HG02884 (cell line): ENCODE measurements around the gene SMIM22.
A peak's percentile ranks its signal among the peaks of the same experiment; 100 is the strongest.

Experiments used
- ATAC-seq: cut with Tn5 transposase; IDR thresholded peaks from one replicate; pipeline ENCODE4 v1.9.1; 2021; ENCODE audit warnings: mild to moderate bottlenecking, moderate library complexity; ENCODE audit not compliant: unreplicated experiment

SMIM22 gene

GRCh38 chr16:4795828-4796572 is 831 bp downstream of the SMIM22 start:
- no peak for ATAC-seq

GRCh38 chr16:4796982-4797804 is 2.0 kb downstream of the SMIM22 start:
- no peak for ATAC-seq

GRCh38 chr16:4797805-4798252 is 2.7 kb downstream of the SMIM22 start:
- no peak for ATAC-seq

GRCh38 chr16:4798456-4798855 is 3.3 kb downstream of the SMIM22 start:
- no peak for ATAC-seq

GRCh38 chr16:4799171-4799855 is 4.1 kb downstream of the SMIM22 start:
- no peak for ATAC-seq

GRCh38 chr16:4800290-4801041 is 5.3 kb downstream of the SMIM22 start:
- no peak for ATAC-seq

- ATAC-seq = no peak
These were observed 6.1 kb downstream of the SMIM22 start for GRCh38 chr16:4801051-4801961.

GRCh38 chr16:4801962-4802658 is 6.9 kb downstream of the SMIM22 start, which contains the start of gene ROGDI:
ROGDI (minus strand) TSS chr16:4802633; CDS start chr16:4802571, 62 bp downstream.
- ATAC-seq = peak; percentile 57

- peak; percentile 91 for ATAC-seq
These were observed 7.6 kb downstream of the SMIM22 start for GRCh38 chr16:4802659-4803287.

GRCh38 chr16:4803401-4803844 is 8.3 kb downstream of the SMIM22 start:
- ATAC-seq = no peak

GRCh38 chr16:4803898-4804762 is 9.0 kb downstream of the SMIM22 start:
- no peak for ATAC-seq

- ATAC-seq = no peak
These were observed 10.1 kb downstream of the SMIM22 start for GRCh38 chr16:4805231-4805630.

GRCh38 chr16:4806280-4806679 is 11.1 kb downstream of the SMIM22 start:
- ATAC-seq = no peak

- ATAC-seq = no peak
These were observed 16.1 kb downstream of the SMIM22 start for GRCh38 chr16:4811242-4811641.

GRCh38 chr16:4811773-4812172 is 16.6 kb downstream of the SMIM22 start:
- ATAC-seq = no peak

- no peak for ATAC-seq
These were observed 18.3 kb downstream of the SMIM22 start for GRCh38 chr16:4813251-4814003.

- ATAC-seq = no peak
These were observed 18.9 kb downstream of the SMIM22 start for GRCh38 chr16:4814046-4814445.
